Uterus (tissue), 2 donors: ENCODE data around the gene NECTIN4.

ENCODE experiments used
- POLR2A ChIP-seq, 2 donors: fragments of 450-650 bp; IDR thresholded peaks; one replicate each; pipeline ENCODE4 v1.6.1; 2016; ENCODE audit warnings: antibody characterized with exemption in 2 of 2, mild to moderate bottlenecking in 1 of 2, moderate library complexity in 1 of 2
- TF ChIP-seq, protein P1 (sequence below), 4 experiments: fragments of 200-600 bp in 2 of 4; fragments of 450-650 bp in 2 of 4; sonication (generic) in 2 of 4; IDR thresholded peaks; one replicate each; pipeline ENCODE4 v1.5.1; 2016 to 2019; ENCODE audit warnings: antibody characterized with exemption in 4 of 4, mild to moderate bottlenecking in 2 of 4, moderate library complexity in 1 of 4

DNA sequence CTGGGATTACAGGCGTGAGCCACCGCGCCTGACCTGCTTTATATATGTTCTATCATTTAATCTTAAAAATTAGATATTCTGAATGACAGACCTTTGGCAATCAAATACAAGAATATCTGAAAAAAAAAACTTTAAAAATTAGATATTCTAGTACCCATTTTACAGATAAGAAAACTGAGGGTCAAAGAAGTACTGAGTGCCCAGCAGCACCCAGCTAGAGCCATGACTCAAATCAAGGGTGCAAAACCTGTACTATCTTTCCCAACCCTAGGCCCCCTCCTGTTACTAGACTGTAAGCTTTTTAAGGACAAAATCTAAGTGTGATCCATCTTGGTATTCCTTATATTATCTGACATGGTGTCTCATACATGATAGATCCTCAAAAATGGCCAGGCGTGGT, 27.9 kb downstream of the NECTIN4 start:
- TF ChIP-seq, protein P1, sequence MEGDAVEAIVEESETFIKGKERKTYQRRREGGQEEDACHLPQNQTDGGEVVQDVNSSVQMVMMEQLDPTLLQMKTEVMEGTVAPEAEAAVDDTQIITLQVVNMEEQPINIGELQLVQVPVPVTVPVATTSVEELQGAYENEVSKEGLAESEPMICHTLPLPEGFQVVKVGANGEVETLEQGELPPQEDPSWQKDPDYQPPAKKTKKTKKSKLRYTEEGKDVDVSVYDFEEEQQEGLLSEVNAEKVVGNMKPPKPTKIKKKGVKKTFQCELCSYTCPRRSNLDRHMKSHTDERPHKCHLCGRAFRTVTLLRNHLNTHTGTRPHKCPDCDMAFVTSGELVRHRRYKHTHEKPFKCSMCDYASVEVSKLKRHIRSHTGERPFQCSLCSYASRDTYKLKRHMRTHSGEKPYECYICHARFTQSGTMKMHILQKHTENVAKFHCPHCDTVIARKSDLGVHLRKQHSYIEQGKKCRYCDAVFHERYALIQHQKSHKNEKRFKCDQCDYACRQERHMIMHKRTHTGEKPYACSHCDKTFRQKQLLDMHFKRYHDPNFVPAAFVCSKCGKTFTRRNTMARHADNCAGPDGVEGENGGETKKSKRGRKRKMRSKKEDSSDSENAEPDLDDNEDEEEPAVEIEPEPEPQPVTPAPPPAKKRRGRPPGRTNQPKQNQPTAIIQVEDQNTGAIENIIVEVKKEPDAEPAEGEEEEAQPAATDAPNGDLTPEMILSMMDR (IDR thresholded peaks at IDR 0.05) = no peak
- no peak for TF ChIP-seq POLR2A (IDR thresholded peaks at IDR 0.05)
